Measurements from ENCODE around the gene NR6A1. TPM values are rescaled to one million over a fixed set of nuclear protein-coding genes. Genes with fewer than 3 reads are reported as not detected.

Gene NR6A1
- total RNA-seq, 1 donor from 2014 or later: 60.7 TPM

DNA sequence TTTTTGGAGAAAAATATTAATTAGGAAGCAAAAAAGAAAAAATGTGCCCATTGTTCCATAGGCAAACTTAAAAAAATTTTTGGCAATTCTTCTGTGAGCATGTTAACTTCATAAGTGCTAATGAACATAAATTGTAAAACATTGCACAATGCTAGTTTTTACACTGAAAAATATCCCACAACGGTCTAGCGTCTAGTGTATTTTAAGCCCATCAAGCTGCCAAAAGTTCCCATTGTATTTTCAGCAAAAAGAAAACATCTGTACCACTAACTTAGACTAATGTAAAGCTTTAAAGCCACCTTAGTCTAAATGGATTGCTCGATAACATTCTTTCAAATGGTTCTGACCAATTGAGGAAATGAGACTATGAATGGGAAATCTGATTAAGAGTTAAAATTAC, 2.8 kb downstream of the NR6A1 start:
- peaks cover 78% of the 10 kb centered on the region for H3K27me3 Mint-ChIP-seq (ENCODE audit: low read depth)
- DNase-seq (ENCODE audit: low read depth, low spot score): no peak
- H3K36me3 Mint-ChIP-seq (ENCODE audit: low read depth): no peaks in the 10 kb centered on the region
- peaks cover 25% of the 10 kb centered on the region for H3K4me1 Mint-ChIP-seq
- H3K9me3 Mint-ChIP-seq: no peaks in the 10 kb centered on the region
- TF ChIP-seq, protein P1, sequence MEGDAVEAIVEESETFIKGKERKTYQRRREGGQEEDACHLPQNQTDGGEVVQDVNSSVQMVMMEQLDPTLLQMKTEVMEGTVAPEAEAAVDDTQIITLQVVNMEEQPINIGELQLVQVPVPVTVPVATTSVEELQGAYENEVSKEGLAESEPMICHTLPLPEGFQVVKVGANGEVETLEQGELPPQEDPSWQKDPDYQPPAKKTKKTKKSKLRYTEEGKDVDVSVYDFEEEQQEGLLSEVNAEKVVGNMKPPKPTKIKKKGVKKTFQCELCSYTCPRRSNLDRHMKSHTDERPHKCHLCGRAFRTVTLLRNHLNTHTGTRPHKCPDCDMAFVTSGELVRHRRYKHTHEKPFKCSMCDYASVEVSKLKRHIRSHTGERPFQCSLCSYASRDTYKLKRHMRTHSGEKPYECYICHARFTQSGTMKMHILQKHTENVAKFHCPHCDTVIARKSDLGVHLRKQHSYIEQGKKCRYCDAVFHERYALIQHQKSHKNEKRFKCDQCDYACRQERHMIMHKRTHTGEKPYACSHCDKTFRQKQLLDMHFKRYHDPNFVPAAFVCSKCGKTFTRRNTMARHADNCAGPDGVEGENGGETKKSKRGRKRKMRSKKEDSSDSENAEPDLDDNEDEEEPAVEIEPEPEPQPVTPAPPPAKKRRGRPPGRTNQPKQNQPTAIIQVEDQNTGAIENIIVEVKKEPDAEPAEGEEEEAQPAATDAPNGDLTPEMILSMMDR (conservative IDR thresholded peaks at IDR 0.05): no peak
- H3K4me3 Mint-ChIP-seq: peak overlapping the region; percentile 84
- no peak overlapping the region for H3K27ac Mint-ChIP-seq (ENCODE audit: unreplicated experiment)

DNA sequence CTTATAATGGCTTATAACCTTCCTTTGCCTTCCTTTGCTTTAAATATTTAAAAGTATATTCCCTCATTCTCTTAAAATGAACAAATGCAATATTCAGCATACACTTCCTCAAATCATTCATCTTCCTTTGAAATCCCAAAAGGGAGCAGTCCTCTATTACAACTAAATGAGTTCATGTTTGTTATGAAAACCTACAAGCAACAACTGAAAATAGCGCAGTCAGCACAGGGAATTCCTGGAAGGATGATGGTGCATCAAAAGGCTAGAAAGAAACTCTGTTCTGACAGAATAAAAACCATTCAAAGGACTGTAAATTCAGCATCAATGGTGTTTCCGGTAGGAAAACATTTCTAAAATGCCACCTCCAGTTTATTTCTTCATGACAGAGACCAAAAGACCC, 3.3 kb downstream of the NR6A1 start:
- no peak overlapping the region for H3K27ac Mint-ChIP-seq (ENCODE audit: unreplicated experiment)

DNA sequence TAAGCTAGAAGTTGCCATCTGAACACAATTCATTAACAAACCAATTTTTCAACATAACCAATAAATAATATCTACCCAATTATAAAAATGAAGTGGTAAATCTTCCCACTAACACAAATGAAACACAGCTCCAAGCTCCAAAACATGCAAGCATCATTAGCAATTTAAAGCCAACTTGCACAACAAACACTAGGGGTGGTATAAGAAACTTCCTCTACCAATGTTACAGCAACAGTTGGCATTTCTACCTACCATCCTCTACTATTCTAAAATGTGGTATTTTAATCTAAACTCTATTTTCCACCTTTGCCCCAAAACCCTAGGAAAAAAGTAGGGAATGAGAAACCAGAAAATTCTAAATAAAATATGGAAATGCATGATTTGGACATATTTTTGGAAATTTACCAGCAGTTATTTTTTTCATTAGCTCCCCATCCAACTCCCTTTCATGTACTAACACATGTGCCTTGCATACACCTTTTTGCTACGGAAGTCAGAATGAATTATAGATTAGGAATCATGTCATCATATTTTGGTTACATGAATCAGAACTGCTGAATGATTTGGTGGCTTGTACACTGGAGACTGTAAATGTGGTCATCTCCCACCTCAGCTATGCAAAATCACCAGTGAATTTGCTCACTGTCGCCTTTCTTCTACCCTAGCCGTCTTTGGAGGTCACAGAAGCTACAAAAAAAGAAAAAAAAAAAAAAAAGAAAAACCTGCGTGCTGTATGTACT, 4.1 kb downstream of the NR6A1 start:
- Mint-ChIP-seq H3K36me3 (ENCODE audit: low read depth) (no peaks in the 10 kb centered on the region), H3K9me3 (no peaks in the 10 kb centered on the region), H3K27me3 (ENCODE audit: low read depth) (peaks cover 82% of the 10 kb centered on the region), H3K4me1 (peaks cover 25% of the 10 kb centered on the region), H3K4me3 (peak overlapping the region; percentile 17), H3K27ac (ENCODE audit: unreplicated experiment) (no peak overlapping the region)
- no peak for DNase-seq (ENCODE audit: low read depth, low spot score)
- TF ChIP-seq, protein P1 (conservative IDR thresholded peaks at IDR 0.05): peak; percentile 46

More for the DNA sequence above, 3.3 kb downstream of the NR6A1 start:
- H3K4me3 Mint-ChIP-seq: peak overlapping the region; percentile 36
- TF ChIP-seq, protein P1 (conservative IDR thresholded peaks at IDR 0.05): no peak
- H3K4me1 Mint-ChIP-seq: peaks cover 25% of the 10 kb centered on the region
- peaks cover 81% of the 10 kb centered on the region for H3K27me3 Mint-ChIP-seq (ENCODE audit: low read depth)
- H3K9me3 Mint-ChIP-seq: no peaks in the 10 kb centered on the region
- DNase-seq (ENCODE audit: low read depth, low spot score): no peak
- no peaks in the 10 kb centered on the region for H3K36me3 Mint-ChIP-seq (ENCODE audit: low read depth)

DNA sequence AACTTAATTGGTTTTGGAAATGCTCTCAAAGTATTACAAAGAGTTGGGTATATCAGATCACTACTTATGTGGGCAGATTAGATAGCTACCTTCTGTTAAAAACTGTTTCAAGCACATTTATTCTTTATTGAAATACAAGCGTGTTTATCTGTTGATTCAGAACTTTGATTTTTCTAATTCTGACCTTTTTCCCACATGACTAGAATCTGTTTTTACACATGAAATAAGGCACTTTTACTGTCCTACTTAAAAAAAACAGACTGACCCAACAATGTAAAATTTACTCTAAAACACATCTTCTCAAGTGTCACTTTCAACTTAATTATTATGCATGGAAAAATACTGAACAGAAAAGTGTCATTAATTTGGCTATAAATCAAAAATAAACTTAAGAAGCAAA, 4.8 kb downstream of the NR6A1 start:
- H3K27ac Mint-ChIP-seq (ENCODE audit: unreplicated experiment): no peak overlapping the region
- TF ChIP-seq, protein P1 (conservative IDR thresholded peaks at IDR 0.05): no peak
- DNase-seq (ENCODE audit: low read depth, low spot score): no peak
- H3K4me1 Mint-ChIP-seq: peaks cover 20% of the 10 kb centered on the region
- H3K27me3 Mint-ChIP-seq (ENCODE audit: low read depth): peaks cover 84% of the 10 kb centered on the region
- H3K4me3 Mint-ChIP-seq: no peak overlapping the region
- H3K36me3 Mint-ChIP-seq (ENCODE audit: low read depth): no peaks in the 10 kb centered on the region
- no peaks in the 10 kb centered on the region for H3K9me3 Mint-ChIP-seq

DNA sequence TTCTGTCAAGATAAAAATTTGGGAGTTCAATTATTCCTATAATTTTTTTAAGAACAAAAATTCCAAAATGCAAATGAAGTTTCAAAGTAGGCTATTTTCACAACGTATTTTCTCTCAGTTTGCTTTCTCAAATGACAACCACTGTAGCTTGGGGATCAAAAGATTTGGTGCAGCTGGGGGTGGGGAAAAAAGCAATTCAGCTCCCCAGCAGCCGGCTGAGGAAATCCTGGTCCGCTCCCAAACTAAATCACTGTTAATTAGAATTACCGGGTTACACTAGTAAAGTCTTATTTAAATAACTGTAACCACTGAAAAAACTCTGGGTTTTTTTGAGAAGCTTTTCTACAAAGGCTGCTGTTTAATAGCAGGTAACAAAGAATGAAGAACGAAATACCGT, 5.7 kb downstream of the NR6A1 start:
- H3K4me3 Mint-ChIP-seq: no peak overlapping the region
- peaks cover 92% of the 10 kb centered on the region for H3K27me3 Mint-ChIP-seq (ENCODE audit: low read depth)
- no peaks in the 10 kb centered on the region for H3K9me3 Mint-ChIP-seq
- H3K4me1 Mint-ChIP-seq: peaks cover 18% of the 10 kb centered on the region
- TF ChIP-seq, protein P1 (conservative IDR thresholded peaks at IDR 0.05): no peak
- H3K27ac Mint-ChIP-seq (ENCODE audit: unreplicated experiment): no peak overlapping the region
- DNase-seq (ENCODE audit: low read depth, low spot score): no peak
- no peaks in the 10 kb centered on the region for H3K36me3 Mint-ChIP-seq (ENCODE audit: low read depth)
